OCI-LY3 (cell line): ENCODE results near the gene IL12B.

Experiments
- H2AFZ ChIP-seq: fragments of 200-600, 300-600 bp; shearing (Covaris generic); 2 replicates; pipeline ENCODE4 v1.6.0; 2014; ENCODE audit warnings: antibody characterized with exemption, low read depth, low read length
- H3K27ac ChIP-seq: fragments of 200-600, 300-600 bp; sonication (generic); 2 replicates; pipeline ENCODE4 v1.5.1; 2014; ENCODE audit warnings: mild to moderate bottlenecking, low read length, moderate library complexity, mixed read lengths
- H3K27me3 ChIP-seq: fragments of 200-600, 300-600 bp; sonication (generic); 2 replicates; pipeline ENCODE4 v1.6.1; 2014; ENCODE audit warnings: low read depth, low read length, mixed read lengths
- H3K36me3 ChIP-seq: fragments of 200-600, 300-600 bp; sonication (generic); replicated peaks from 2 replicates; pipeline ENCODE3; 2014; ENCODE audit warnings: low read depth, low read length, mixed read lengths
- H3K4me1 ChIP-seq: fragments of 300-600, 200-600 bp; sonication (generic); 2 replicates; pipeline ENCODE4 v1.6.1; 2014; ENCODE audit warnings: low read length, mixed read lengths
- H3K4me2 ChIP-seq: fragments of 200-600, 300-600 bp; sonication (generic); 2 replicates; pipeline ENCODE4 v1.6.1; 2014; ENCODE audit warnings: low read length, mixed read lengths
- H3K4me3 ChIP-seq: fragments of 300-600, 200-600 bp; sonication (generic); 2 replicates; pipeline ENCODE4 v1.5.1; 2014; ENCODE audit warnings: antibody characterized with exemption, mild to moderate bottlenecking, low read length, moderate library complexity
- H3K79me2 ChIP-seq: fragments of 300-600, 200-600 bp; shearing (Covaris generic); 2 replicates; pipeline ENCODE4 v1.6.1; 2014; ENCODE audit warnings: mild to moderate bottlenecking, low read length, mixed read lengths
- H3K9ac ChIP-seq: fragments of 300-600, 200-600 bp; shearing (Covaris generic); 2 replicates; pipeline ENCODE4 v1.6.0; 2014; ENCODE audit warnings: mild to moderate bottlenecking, low read length, moderate library complexity
- H3K9me3 ChIP-seq: fragments of 200-600, 300-600 bp; shearing (Covaris generic); 2 replicates; pipeline ENCODE4 v1.6.1; 2014; ENCODE audit warnings: low read length, mixed read lengths; ENCODE audit not compliant: insufficient read depth
- H4K20me1 ChIP-seq: fragments of 200-600, 300-600 bp; sonication (generic); 2 replicates; pipeline ENCODE4 v1.6.1; 2016; ENCODE audit warnings: low read length, mixed read lengths; ENCODE audit not compliant: insufficient read depth
- EZH2phosphoT487 ChIP-seq: fragments of 200-600 bp; shearing (Covaris generic); IDR thresholded peaks from 2 replicates; pipeline ENCODE4 v1.6.1; 2018; ENCODE audit warnings: antibody characterized with exemption, mixed run types, low read depth
- TF ChIP-seq, protein P1 (sequence below): fragments of 200-600, 300-600 bp; sonication (generic); IDR thresholded peaks from 2 replicates; pipeline ENCODE4 v1.5.1; 2014; ENCODE audit warnings: antibody characterized with exemption, low read length, low read depth

Gene IL12B

DNA sequence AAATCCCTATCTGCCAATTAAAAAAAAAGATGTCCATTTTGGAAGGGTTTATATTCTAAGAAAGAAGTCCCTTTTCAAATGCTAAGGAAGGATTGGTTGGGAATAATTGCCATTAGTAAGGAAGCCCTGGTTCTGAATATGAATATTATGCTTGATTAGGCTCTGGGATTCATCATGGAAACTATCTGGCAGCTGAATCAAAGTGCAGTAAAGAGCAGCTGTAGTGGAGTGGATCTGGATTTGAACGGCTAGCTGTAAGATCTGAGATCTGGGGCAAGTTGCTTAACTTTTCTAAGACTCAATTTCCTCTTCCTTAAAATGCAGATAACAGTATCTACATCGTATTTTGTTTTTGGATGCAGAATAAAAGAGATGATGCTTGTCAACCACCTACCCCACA lies 10.5 kb downstream of the IL12B start:
- Histone ChIP-seq H3K79me2 (peaks cover 15% of the 10 kb centered on the region), H3K4me3 (no peak overlapping the region), H3K27me3 (no peaks in the 10 kb centered on the region), H3K4me2 (no peak overlapping the region), H3K9me3 (no peaks in the 10 kb centered on the region), H3K4me1 (peaks cover 29% of the 10 kb centered on the region), H3K27ac (no peak overlapping the region), H3K9ac (no peak overlapping the region), H2AFZ (no peak overlapping the region), H3K36me3 (peaks cover 89% of the 10 kb centered on the region), H4K20me1 (no peaks in the 10 kb centered on the region)
- TF ChIP-seq, protein P1, sequence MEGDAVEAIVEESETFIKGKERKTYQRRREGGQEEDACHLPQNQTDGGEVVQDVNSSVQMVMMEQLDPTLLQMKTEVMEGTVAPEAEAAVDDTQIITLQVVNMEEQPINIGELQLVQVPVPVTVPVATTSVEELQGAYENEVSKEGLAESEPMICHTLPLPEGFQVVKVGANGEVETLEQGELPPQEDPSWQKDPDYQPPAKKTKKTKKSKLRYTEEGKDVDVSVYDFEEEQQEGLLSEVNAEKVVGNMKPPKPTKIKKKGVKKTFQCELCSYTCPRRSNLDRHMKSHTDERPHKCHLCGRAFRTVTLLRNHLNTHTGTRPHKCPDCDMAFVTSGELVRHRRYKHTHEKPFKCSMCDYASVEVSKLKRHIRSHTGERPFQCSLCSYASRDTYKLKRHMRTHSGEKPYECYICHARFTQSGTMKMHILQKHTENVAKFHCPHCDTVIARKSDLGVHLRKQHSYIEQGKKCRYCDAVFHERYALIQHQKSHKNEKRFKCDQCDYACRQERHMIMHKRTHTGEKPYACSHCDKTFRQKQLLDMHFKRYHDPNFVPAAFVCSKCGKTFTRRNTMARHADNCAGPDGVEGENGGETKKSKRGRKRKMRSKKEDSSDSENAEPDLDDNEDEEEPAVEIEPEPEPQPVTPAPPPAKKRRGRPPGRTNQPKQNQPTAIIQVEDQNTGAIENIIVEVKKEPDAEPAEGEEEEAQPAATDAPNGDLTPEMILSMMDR: no peak
- no peak for TF ChIP-seq EZH2phosphoT487

GRCh38 chr5:159319363-159319762 lies 10.9 kb downstream of the IL12B start:
- Histone ChIP-seq H3K27me3 (no peaks in the 10 kb centered on the region), H3K36me3 (peaks cover 85% of the 10 kb centered on the region), H3K4me3 (no peak overlapping the region), H3K4me2 (no peak overlapping the region), H3K27ac (no peak overlapping the region), H4K20me1 (no peaks in the 10 kb centered on the region), H3K9me3 (no peaks in the 10 kb centered on the region), H3K9ac (no peak overlapping the region), H3K79me2 (peaks cover 10% of the 10 kb centered on the region; the same call in 1 of the 2 replicates), H3K4me1 (peaks cover 24% of the 10 kb centered on the region), H2AFZ (no peak overlapping the region)
- TF ChIP-seq, protein P1: no peak
- no peak for TF ChIP-seq EZH2phosphoT487

DNA sequence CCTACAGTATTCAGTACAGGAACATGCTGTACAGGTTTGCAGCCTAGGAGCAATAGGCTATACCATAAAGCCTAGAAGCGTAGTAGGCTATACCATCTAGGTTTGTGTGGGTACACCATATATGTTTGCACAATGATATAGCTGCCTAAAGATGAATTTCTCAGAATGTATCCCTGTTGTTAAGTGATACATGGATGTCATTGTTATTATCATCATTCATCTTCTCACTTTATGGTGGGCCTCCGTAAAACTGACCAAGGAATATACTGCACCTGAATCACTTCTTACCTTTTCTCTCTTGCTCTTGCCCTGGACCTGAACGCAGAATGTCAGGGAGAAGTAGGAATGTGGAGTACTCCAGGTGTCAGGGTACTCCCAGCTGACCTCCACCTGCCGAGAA lies 11.8 kb downstream of the IL12B start:
- TF ChIP-seq, protein P1: no peak
- no peak for TF ChIP-seq EZH2phosphoT487
- no peaks in the 10 kb centered on the region for H4K20me1 ChIP-seq
- H3K79me2 ChIP-seq: peaks cover 5% of the 10 kb centered on the region; the same call in 1 of the 2 replicates
- peaks cover 19% of the 10 kb centered on the region for H3K4me1 ChIP-seq
- no peaks in the 10 kb centered on the region for H3K27me3 ChIP-seq
- no peak overlapping the region for H2AFZ ChIP-seq
- no peaks in the 10 kb centered on the region for H3K9me3 ChIP-seq
- no peak overlapping the region for H3K4me3 ChIP-seq
- no peak overlapping the region for H3K9ac ChIP-seq
- H3K36me3 ChIP-seq: peaks cover 82% of the 10 kb centered on the region
- H3K4me2 ChIP-seq: no peak overlapping the region
- no peak overlapping the region for H3K27ac ChIP-seq

DNA sequence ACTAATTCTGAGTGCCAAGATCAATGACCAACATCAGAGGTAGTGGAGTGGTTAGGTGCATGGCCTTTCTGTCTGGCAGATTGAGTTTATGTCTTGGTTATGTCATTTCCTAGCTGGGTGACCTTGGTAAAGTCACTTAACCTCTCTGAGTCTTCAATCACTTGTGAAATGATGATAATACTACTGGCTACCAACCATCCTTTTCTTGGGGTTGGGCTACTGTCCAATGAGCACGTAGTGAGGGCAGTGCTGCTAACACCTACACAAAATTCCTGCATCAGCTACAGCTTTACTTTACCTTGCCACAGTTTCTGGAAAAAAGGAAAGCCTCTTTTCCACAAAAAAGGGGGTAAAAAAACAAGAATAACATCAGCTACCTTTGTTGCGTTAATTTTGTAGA lies 12.4 kb downstream of the IL12B start:
- Histone ChIP-seq H3K36me3 (peaks cover 76% of the 10 kb centered on the region), H3K9me3 (no peaks in the 10 kb centered on the region), H3K79me2 (no peaks in the 10 kb centered on the region), H4K20me1 (no peaks in the 10 kb centered on the region), H3K9ac (no peak overlapping the region), H3K27ac (no peak overlapping the region), H2AFZ (no peak overlapping the region), H3K4me1 (peaks cover 13% of the 10 kb centered on the region), H3K4me2 (no peak overlapping the region), H3K4me3 (no peak overlapping the region), H3K27me3 (no peaks in the 10 kb centered on the region)
- TF ChIP-seq, protein P1: no peak
- TF ChIP-seq EZH2phosphoT487: no peak
